ENCODE data around the gene MYL2.
"Not testable (repeated sequence)": the region's sequence is repeated elsewhere in the genome, so short reads cannot be mapped to it uniquely, and the experiment has no call there.

Gene MYL2

GRCh38 chr12:110920324-110920910, at the start of gene MYL2:
MYL2 (minus strand) TSS chr12:110920579; CDS start chr12:110920529, 50 bp downstream.
- no peak within 1 kb of the TSS for H3K4me3 Mint-ChIP-seq
- ATAC-seq (no peak), DNase-seq (ENCODE audit: low spot score in 2 of 2) (no peak)
- no peaks in the 10 kb centered on the region for H3K36me3 Mint-ChIP-seq
- H3K27ac Mint-ChIP-seq = no peak within 1 kb of the TSS
- H3K4me1 Mint-ChIP-seq = no peaks in the 10 kb centered on the region
- no peaks in the 10 kb centered on the region for H3K9me3 Mint-ChIP-seq

GRCh38 chr12:110966081-110966760, 45.8 kb upstream of the MYL2 start:
- ATAC-seq (no peak), DNase-seq (ENCODE audit: low spot score in 2 of 2) (no peak)
- no peaks in the 10 kb centered on the region for H3K36me3 Mint-ChIP-seq
- H3K9me3 Mint-ChIP-seq = peaks cover 2% of the 10 kb centered on the region
- no peaks in the 10 kb centered on the region for H3K4me1 Mint-ChIP-seq
- no peak overlapping the region for H3K4me3 Mint-ChIP-seq
- no peak overlapping the region for H3K27ac Mint-ChIP-seq

- no peaks in the 10 kb centered on the region for H3K4me1 Mint-ChIP-seq
- DNase-seq (ENCODE audit: low spot score in 2 of 2) (no peak), ATAC-seq (no peak)
- peaks cover 3% of the 10 kb centered on the region for H3K9me3 Mint-ChIP-seq
- H3K4me3 Mint-ChIP-seq = no peak overlapping the region
- no peaks in the 10 kb centered on the region for H3K36me3 Mint-ChIP-seq
- no peak overlapping the region for H3K27ac Mint-ChIP-seq
Observed at GRCh38 chr12:110965574-110965973, 45.2 kb upstream of the MYL2 start.

GRCh38 chr12:110960795-110961194, 40.4 kb upstream of the MYL2 start:
- Mint-ChIP-seq H3K9me3 (peaks cover 3% of the 10 kb centered on the region), H3K27ac (no peak overlapping the region), H3K4me3 (no peak overlapping the region), H3K36me3 (no peaks in the 10 kb centered on the region), H3K4me1 (no peaks in the 10 kb centered on the region)
- DNase-seq (ENCODE audit: low spot score in 2 of 2) (no peak), ATAC-seq (no peak)

GRCh38 chr12:110957652-110958051, 37.3 kb upstream of the MYL2 start:
- no peak for DNase-seq (ENCODE audit: low spot score in 2 of 2)
- Mint-ChIP-seq H3K27ac (no peak overlapping the region), H3K36me3 (no peaks in the 10 kb centered on the region), H3K4me1 (no peaks in the 10 kb centered on the region), H3K9me3 (peaks cover 3% of the 10 kb centered on the region), H3K4me3 (no peak overlapping the region)
- no peak for ATAC-seq

- Mint-ChIP-seq H3K4me3 (no peak overlapping the region), H3K9me3 (peaks cover 3% of the 10 kb centered on the region), H3K36me3 (no peaks in the 10 kb centered on the region), H3K27ac (no peak overlapping the region), H3K4me1 (no peaks in the 10 kb centered on the region)
- ATAC-seq (no peak), DNase-seq (ENCODE audit: low spot score in 2 of 2) (no peak)
Observed at GRCh38 chr12:110957159-110957558, 36.8 kb upstream of the MYL2 start.

- H3K4me1 Mint-ChIP-seq; DNase-seq (ENCODE audit: low spot score in 2 of 2); H3K36me3 Mint-ChIP-seq; H3K27ac Mint-ChIP-seq; H3K9me3 Mint-ChIP-seq; ATAC-seq; H3K4me3 Mint-ChIP-seq: not testable (repeated sequence)
Observed at GRCh38 chr12:110950867-110951266, 30.5 kb upstream of the MYL2 start.

- H3K4me3 Mint-ChIP-seq; DNase-seq (ENCODE audit: low spot score in 2 of 2); H3K36me3 Mint-ChIP-seq; H3K9me3 Mint-ChIP-seq; H3K27ac Mint-ChIP-seq; H3K4me1 Mint-ChIP-seq; ATAC-seq: not testable (repeated sequence)
Observed at GRCh38 chr12:110950466-110950865, 30.1 kb upstream of the MYL2 start.

- no peak overlapping the region for H3K27ac Mint-ChIP-seq
- no peaks in the 10 kb centered on the region for H3K4me1 Mint-ChIP-seq
- no peak overlapping the region for H3K4me3 Mint-ChIP-seq
- H3K9me3 Mint-ChIP-seq = peaks cover 3% of the 10 kb centered on the region
- H3K36me3 Mint-ChIP-seq = no peaks in the 10 kb centered on the region
- ATAC-seq (no peak), DNase-seq (ENCODE audit: low spot score in 2 of 2) (no peak)
Observed at GRCh38 chr12:110948041-110948440, 27.7 kb upstream of the MYL2 start.

GRCh38 chr12:110943373-110943772, 23.0 kb upstream of the MYL2 start:
- H3K27ac Mint-ChIP-seq = no peak overlapping the region
- ATAC-seq (no peak), DNase-seq (ENCODE audit: low spot score in 2 of 2) (no peak)
- no peaks in the 10 kb centered on the region for H3K4me1 Mint-ChIP-seq
- H3K9me3 Mint-ChIP-seq = peaks cover 3% of the 10 kb centered on the region
- no peak overlapping the region for H3K4me3 Mint-ChIP-seq
- H3K36me3 Mint-ChIP-seq = no peaks in the 10 kb centered on the region

- DNase-seq (ENCODE audit: low spot score in 2 of 2) (no peak), ATAC-seq (no peak)
- Mint-ChIP-seq H3K4me3 (no peak overlapping the region), H3K36me3 (no peaks in the 10 kb centered on the region), H3K27ac (no peak overlapping the region), H3K9me3 (peaks cover 3% of the 10 kb centered on the region), H3K4me1 (peaks cover 7% of the 10 kb centered on the region)
Observed at GRCh38 chr12:110941391-110941790, 21.0 kb upstream of the MYL2 start.

- no peaks in the 10 kb centered on the region for H3K36me3 Mint-ChIP-seq
- H3K4me1 Mint-ChIP-seq = peaks cover 7% of the 10 kb centered on the region
- H3K9me3 Mint-ChIP-seq = peaks cover 3% of the 10 kb centered on the region
- no peak overlapping the region for H3K4me3 Mint-ChIP-seq
- H3K27ac Mint-ChIP-seq = no peak overlapping the region
- ATAC-seq (no peak), DNase-seq (ENCODE audit: low spot score in 2 of 2) (no peak)
Observed at GRCh38 chr12:110940933-110941332, 20.6 kb upstream of the MYL2 start.

GRCh38 chr12:110940296-110940695, 19.9 kb upstream of the MYL2 start:
- DNase-seq (ENCODE audit: low spot score in 2 of 2) = no peak
- peaks cover 7% of the 10 kb centered on the region for H3K4me1 Mint-ChIP-seq
- no peak overlapping the region for H3K4me3 Mint-ChIP-seq
- no peak overlapping the region for H3K27ac Mint-ChIP-seq
- H3K36me3 Mint-ChIP-seq = no peaks in the 10 kb centered on the region
- ATAC-seq = no peak
- peaks cover 3% of the 10 kb centered on the region for H3K9me3 Mint-ChIP-seq

GRCh38 chr12:110937104-110937641, 16.8 kb upstream of the MYL2 start:
- H3K9me3 Mint-ChIP-seq = no peaks in the 10 kb centered on the region
- H3K4me1 Mint-ChIP-seq = peaks cover 7% of the 10 kb centered on the region
- ATAC-seq (peak; percentile 49), DNase-seq (ENCODE audit: low spot score in 2 of 2) (peak; percentile 53 to 76)
- H3K27ac Mint-ChIP-seq = peak overlapping the region; percentile 52
- H3K4me3 Mint-ChIP-seq = no peak overlapping the region
- no peaks in the 10 kb centered on the region for H3K36me3 Mint-ChIP-seq

- DNase-seq (ENCODE audit: low spot score in 2 of 2) (no peak), ATAC-seq (no peak)
- Mint-ChIP-seq H3K27ac (peak overlapping the region; percentile 52), H3K4me1 (peaks cover 7% of the 10 kb centered on the region), H3K4me3 (no peak overlapping the region), H3K9me3 (no peaks in the 10 kb centered on the region), H3K36me3 (no peaks in the 10 kb centered on the region)
Observed at GRCh38 chr12:110936367-110937103, 16.2 kb upstream of the MYL2 start.

GRCh38 chr12:110935588-110935987, 15.2 kb upstream of the MYL2 start:
- Mint-ChIP-seq H3K27ac (no peak overlapping the region), H3K36me3 (no peaks in the 10 kb centered on the region), H3K4me1 (peaks cover 7% of the 10 kb centered on the region), H3K4me3 (no peak overlapping the region), H3K9me3 (no peaks in the 10 kb centered on the region)
- ATAC-seq (no peak), DNase-seq (ENCODE audit: low spot score in 2 of 2) (no peak)

Data from stimulated activated effector memory CD8-positive, alpha-beta T cell treated with anti-CD3 and anti-CD28 coated beads, Interleukin-12 subunit alpha, Interleukin-12 subunit beta, amount 100 ng/mL, for 72 hours (primary cell).